MM.1S (cell line): Measurements from ENCODE around the gene CELF4.

Experiments used
- CTCF ChIP-seq: fragments of 300-600 bp; sonication (generic); IDR thresholded peaks from 2 replicates; pipeline ENCODE4 v1.5.1; 2016; ENCODE audit warnings: antibody characterized with exemption, low read length, mixed read lengths
- EZH2phosphoT487 ChIP-seq: fragments of 300-600 bp; sonication (generic); IDR thresholded peaks from 2 replicates; pipeline ENCODE4 v1.6.1; 2018; ENCODE audit warnings: antibody characterized with exemption, low read length

- TF ChIP-seq CTCF = no peak
- no peak for TF ChIP-seq EZH2phosphoT487
Observed at GRCh38 chr18:37428288-37428974, 137.2 kb downstream of the CELF4 start.
